Activated CD8-positive, alpha-beta memory T cell treated with anti-CD3 and anti-CD28 coated beads for 24 hours (primary cell): ENCODE measurements around the gene MEI4.
A peak's percentile ranks its signal among the peaks of the same experiment; 100 is the strongest.
"Not testable (repeated sequence)": the region's sequence is repeated elsewhere in the genome, so short reads cannot be mapped to it uniquely, and the experiment has no call there.

ENCODE experiments used
- DNase-seq: peaks from one replicate; pipeline ENCODE4 v3.0.0-alpha.2; 2020

Gene MEI4

GRCh38 chr6:77652739-77653138 is at the start of gene MEI4:
Gene MEI4, plus strand, starts transcription at chr6:77653039. Its CDS starts 37,633 bp downstream, at chr6:77690672.
- no peak for DNase-seq

GRCh38 chr6:77604476-77604875 is 48.4 kb upstream of the MEI4 start:
- no peak for DNase-seq

GRCh38 chr6:77607004-77607403 is 45.8 kb upstream of the MEI4 start:
- no peak for DNase-seq

GRCh38 chr6:77609106-77609505 is 43.7 kb upstream of the MEI4 start:
- no peak for DNase-seq

- DNase-seq, result no peak
Observed at GRCh38 chr6:77619114-77619513, 33.7 kb upstream of the MEI4 start.

- DNase-seq, result no peak
Observed at GRCh38 chr6:77620278-77620882, 32.5 kb upstream of the MEI4 start.

GRCh38 chr6:77624515-77624914 is 28.3 kb upstream of the MEI4 start:
- DNase-seq, result no peak

GRCh38 chr6:77626426-77626825 is 26.4 kb upstream of the MEI4 start:
- no peak for DNase-seq

GRCh38 chr6:77630014-77630413 is 22.8 kb upstream of the MEI4 start:
- DNase-seq, result no peak

- no peak for DNase-seq
Observed at GRCh38 chr6:77633471-77633870, 19.4 kb upstream of the MEI4 start.

GRCh38 chr6:77633993-77634715 is 18.7 kb upstream of the MEI4 start:
- DNase-seq, result no peak

GRCh38 chr6:77638129-77638830 is 14.6 kb upstream of the MEI4 start:
- DNase-seq, result no peak

- no peak for DNase-seq
Observed at GRCh38 chr6:77644102-77644705, 8.6 kb upstream of the MEI4 start.

- peak; percentile 51 for DNase-seq
Observed at GRCh38 chr6:77650098-77650663, 2.7 kb upstream of the MEI4 start.

- DNase-seq, result no peak
Observed at GRCh38 chr6:77653816-77654215, 977 bp downstream of the MEI4 start.

- DNase-seq, result not testable (repeated sequence)
Observed at GRCh38 chr6:77655035-77655434, 2.2 kb downstream of the MEI4 start.

- no peak for DNase-seq
Observed at GRCh38 chr6:77656999-77657764, 4.3 kb downstream of the MEI4 start.

GRCh38 chr6:77666340-77666739 is 13.5 kb downstream of the MEI4 start:
- DNase-seq, result no peak

GRCh38 chr6:77666846-77667245 is 14.0 kb downstream of the MEI4 start:
- DNase-seq, result no peak

GRCh38 chr6:77669913-77670312 is 17.1 kb downstream of the MEI4 start:
- no peak for DNase-seq

- DNase-seq, result no peak
Observed at GRCh38 chr6:77674211-77674610, 21.4 kb downstream of the MEI4 start.

- DNase-seq, result no peak
Observed at GRCh38 chr6:77678048-77678447, 25.2 kb downstream of the MEI4 start.

- no peak for DNase-seq
Observed at GRCh38 chr6:77683515-77683914, 30.7 kb downstream of the MEI4 start.
